ENCODE measurements around the gene BRPF1.

The BRPF1 gene

GRCh38 chr3:9780910-9781309 is 49.4 kb downstream of the BRPF1 start:
- Histone ChIP-seq H3K27me3 (ENCODE audit: control insufficient read depth, low read length) (no peaks in the 10 kb centered on the region), H3K27ac (ENCODE audit: low read depth, low read length) (peak overlapping the region; percentile 99), H3F3A (ENCODE audit: control insufficient read depth, insufficient read depth) (peaks cover 31% of the 10 kb centered on the region), H3K4me1 (ENCODE audit: control insufficient read depth, low read length) (peaks cover 68% of the 10 kb centered on the region), H3K4me3 (ENCODE audit: low read length) (peak overlapping the region; percentile 70), H4K20me1 (ENCODE audit: control insufficient read depth, insufficient read depth, low read depth, low read length) (no peaks in the 10 kb centered on the region), H3K4me2 (ENCODE audit: low read length) (peak overlapping the region; percentile 95), H3K9me2 (replicated peaks; ENCODE audit: control insufficient read depth, low read length) (no peaks in the 10 kb centered on the region), H3K79me2 (ENCODE audit: control insufficient read depth, low read length) (no peaks in the 10 kb centered on the region), H3K9me3 (ENCODE audit: control insufficient read depth, insufficient read depth, low read length) (no peaks in the 10 kb centered on the region), H3K36me3 (ENCODE audit: control insufficient read depth, low read length) (peaks cover 43% of the 10 kb centered on the region)
- TF ChIP-seq CTCF (IDR thresholded peaks at IDR 0.05; ENCODE audit: low read depth, low read length, poor library complexity, severe bottlenecking) (no peak), EZH2phosphoT487 (IDR thresholded peaks at IDR 0.05; ENCODE audit: borderline replicate concordance, low read length) (no peak)

GRCh38 chr3:9781551-9781950 is 50.0 kb downstream of the BRPF1 start:
- peaks cover 48% of the 10 kb centered on the region for H3K36me3 ChIP-seq (ENCODE audit: control insufficient read depth, low read length)
- H3K4me1 ChIP-seq (ENCODE audit: control insufficient read depth, low read length), result peaks cover 64% of the 10 kb centered on the region
- no peaks in the 10 kb centered on the region for H3K79me2 ChIP-seq (ENCODE audit: control insufficient read depth, low read length)
- no peaks in the 10 kb centered on the region for H3K27me3 ChIP-seq (ENCODE audit: control insufficient read depth, low read length)
- peak overlapping the region; percentile 95 for H3K4me2 ChIP-seq (ENCODE audit: low read length)
- H3K9me2 ChIP-seq (replicated peaks; ENCODE audit: control insufficient read depth, low read length), result no peaks in the 10 kb centered on the region
- H3K27ac ChIP-seq (ENCODE audit: low read depth, low read length), result peak overlapping the region; percentile 99
- peak overlapping the region; percentile 70 for H3K4me3 ChIP-seq (ENCODE audit: low read length)
- H3K9me3 ChIP-seq (ENCODE audit: control insufficient read depth, insufficient read depth, low read length), result no peaks in the 10 kb centered on the region
- H3F3A ChIP-seq (ENCODE audit: control insufficient read depth, insufficient read depth), result peaks cover 31% of the 10 kb centered on the region
- TF ChIP-seq EZH2phosphoT487 (IDR thresholded peaks at IDR 0.05; ENCODE audit: borderline replicate concordance, low read length) (no peak), CTCF (IDR thresholded peaks at IDR 0.05; ENCODE audit: low read depth, low read length, poor library complexity, severe bottlenecking) (no peak)
- no peaks in the 10 kb centered on the region for H4K20me1 ChIP-seq (ENCODE audit: control insufficient read depth, insufficient read depth, low read depth, low read length)

- Histone ChIP-seq H3K4me1 (ENCODE audit: control insufficient read depth, low read length) (peaks cover 60% of the 10 kb centered on the region), H3K9me2 (replicated peaks; ENCODE audit: control insufficient read depth, low read length) (no peaks in the 10 kb centered on the region), H3K79me2 (ENCODE audit: control insufficient read depth, low read length) (no peaks in the 10 kb centered on the region), H3K9me3 (ENCODE audit: control insufficient read depth, insufficient read depth, low read length) (no peaks in the 10 kb centered on the region), H4K20me1 (ENCODE audit: control insufficient read depth, insufficient read depth, low read depth, low read length) (no peaks in the 10 kb centered on the region), H3K36me3 (ENCODE audit: control insufficient read depth, low read length) (peaks cover 53% of the 10 kb centered on the region), H3K4me3 (ENCODE audit: low read length) (peak overlapping the region; percentile 38), H3K4me2 (ENCODE audit: low read length) (peak overlapping the region; percentile 95), H3F3A (ENCODE audit: control insufficient read depth, insufficient read depth) (peaks cover 31% of the 10 kb centered on the region), H3K27me3 (ENCODE audit: control insufficient read depth, low read length) (no peaks in the 10 kb centered on the region), H3K27ac (ENCODE audit: low read depth, low read length) (peak overlapping the region; percentile 99)
- TF ChIP-seq EZH2phosphoT487 (IDR thresholded peaks at IDR 0.05; ENCODE audit: borderline replicate concordance, low read length), result no peak
- TF ChIP-seq CTCF (IDR thresholded peaks at IDR 0.05; ENCODE audit: low read depth, low read length, poor library complexity, severe bottlenecking), result no peak
Observed at GRCh38 chr3:9781978-9782603, 50.6 kb downstream of the BRPF1 start.
